Transverse colon (tissue), 4 donors: ENCODE measurements around the gene XRCC4. TPM values are rescaled to one million over a fixed set of nuclear protein-coding genes. Genes with fewer than 3 reads are reported as not detected.

Experiments
- DNase-seq: peaks from one replicate; pipeline ENCODE4 v3.0.0-alpha.2; 2019
- H3K27ac ChIP-seq, 4 donors: fragments of 200-600 bp; sonication (generic); 2 replicates each; pipeline ENCODE4 v1.5.1; 2016 to 2018; ENCODE audit warnings: inconsistent platforms in 4 of 4
- H3K27me3 ChIP-seq: fragments of 200-600 bp; sonication (generic); 2 replicates; pipeline ENCODE4 v1.5.1; 2017; ENCODE audit warnings: inconsistent platforms
- H3K36me3 ChIP-seq, 4 donors: fragments of 200-600 bp; sonication (generic); 2 replicates each; pipeline ENCODE4 v1.5.1; 2017 to 2019; ENCODE audit warnings: inconsistent platforms in 4 of 4
- H3K4me1 ChIP-seq, 4 donors: fragments of 200-600 bp; sonication (generic); 2 replicates each; pipeline ENCODE4 v1.5.1; 2017 to 2020; ENCODE audit warnings: inconsistent platforms in 4 of 4
- H3K4me3 ChIP-seq, 4 donors: fragments of 200-600 bp; sonication (generic); 1 replicate in 1 of 4; 2 replicates in 3 of 4; pipeline versions ENCODE4 v1.5.1 to v1.6.1; 2017 to 2019; ENCODE audit warnings: inconsistent platforms in 4 of 4
- H3K9me3 ChIP-seq, 2 donors: fragments of 200-600 bp; sonication (generic); 2 replicates each; pipeline ENCODE4 v1.5.1; 2017 to 2019; ENCODE audit warnings: inconsistent platforms in 2 of 2
- EP300 ChIP-seq: sonication (generic); formaldehyde crosslinking; IDR thresholded peaks from one replicate; pipeline ENCODE4 v1.6.1; 2017; ENCODE audit warnings: antibody characterized with exemption, low read depth
- POLR2A ChIP-seq: fragments of 450-650 bp; IDR thresholded peaks from one replicate; pipeline ENCODE4 v1.6.1; 2016; ENCODE audit warnings: antibody characterized with exemption, mild to moderate bottlenecking, moderate library complexity
- POLR2AphosphoS5 ChIP-seq, 3 donors: sonication (generic); formaldehyde crosslinking; IDR thresholded peaks; one replicate each; pipeline ENCODE4 v1.6.1; 2016; ENCODE audit warnings: antibody characterized with exemption in 3 of 3
- WGBS, 2 donors: methylation state at CpG; one replicate each; pipeline ENCODE4 v1.1.5; 2018; ENCODE audit warnings: low coverage in 1 of 2; 5-methylcytosine and 5-hydroxymethylcytosine counted together
- in situ Hi-C, 4 donors: fragments of 200-750 bp; cut with MboI; loops; one replicate each; pipeline versions ENCODE4 v1.15.0 to v1.15.1; 2017; ENCODE audit warnings: low sequenced_read_pairs in 3 of 4, low pct_ligation_motif_present in 1 of 4, low pct_unique_long_range_greater_than_20kb in 1 of 4
- intact Hi-C: fragments of 100-400 bp; cut with DNase I; formaldehyde crosslinking; loops from one replicate; pipeline ENCODE4 v1.15.1; 2023; ENCODE audit warnings: low total_unique reads
- total RNA-seq, 4 donors: library from RNA; depleted of rRNA; stranded (reverse); fragments of >200 nt; gene quantifications; one replicate each; pipeline ENCODE4 v1.1.0, GENCODE V29; 2016
- TF ChIP-seq, protein P1 (sequence below), 5 experiments: fragments of 200-600 bp in 3 of 5; fragments of 450-650 bp in 2 of 5; sonication (generic) in 3 of 5; IDR thresholded peaks; 1 replicate in 2 of 5; 2 replicates in 3 of 5; pipeline ENCODE4 v1.5.1; 2016 to 2017; ENCODE audit warnings: antibody characterized with exemption in 5 of 5, inconsistent platforms in 3 of 5, mild to moderate bottlenecking in 2 of 5, moderate library complexity in 1 of 5

XRCC4 gene
- total RNA-seq, 4 donors from 2014 or later = 0.60 to 8.1 (median 7.3) TPM; not detected in 1

DNA sequence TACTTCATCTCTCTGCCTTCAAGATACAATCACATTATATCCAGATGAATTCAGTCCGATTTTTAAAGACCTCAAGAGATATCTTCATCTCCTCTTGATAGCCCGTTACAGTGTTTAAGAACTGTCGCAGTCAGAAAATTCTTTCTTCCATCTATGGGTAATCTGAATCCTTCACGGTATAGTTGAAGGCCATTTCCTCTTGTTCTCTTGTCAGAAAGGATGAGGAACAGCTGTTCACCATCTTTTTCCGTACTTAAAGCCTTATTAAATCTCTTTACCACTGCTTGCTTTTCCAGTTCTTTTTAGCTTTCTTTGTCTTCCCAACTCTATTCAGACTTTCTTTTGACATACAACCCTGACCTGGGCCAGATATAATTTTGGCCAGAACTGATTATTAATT lies 121.8 kb downstream of the XRCC4 start:
- H3K27me3 ChIP-seq = no peaks in the 10 kb centered on the region
- no peaks in the 10 kb centered on the region for H3K9me3 ChIP-seq
- no peak overlapping the region for H3K27ac ChIP-seq
- in situ Hi-C loops (no loop called here), intact Hi-C loops (no loop called here)
- no peak overlapping the region for H3K4me3 ChIP-seq
- no peaks in the 10 kb centered on the region for H3K4me1 ChIP-seq
- DNase-seq = no peak
- WGBS, 2 donors = 75 to 76% methylated on average over 5 of the region's 5 CpGs
- no peak for TF ChIP-seq EP300
- no peaks in the 10 kb centered on the region for H3K36me3 ChIP-seq

DNA sequence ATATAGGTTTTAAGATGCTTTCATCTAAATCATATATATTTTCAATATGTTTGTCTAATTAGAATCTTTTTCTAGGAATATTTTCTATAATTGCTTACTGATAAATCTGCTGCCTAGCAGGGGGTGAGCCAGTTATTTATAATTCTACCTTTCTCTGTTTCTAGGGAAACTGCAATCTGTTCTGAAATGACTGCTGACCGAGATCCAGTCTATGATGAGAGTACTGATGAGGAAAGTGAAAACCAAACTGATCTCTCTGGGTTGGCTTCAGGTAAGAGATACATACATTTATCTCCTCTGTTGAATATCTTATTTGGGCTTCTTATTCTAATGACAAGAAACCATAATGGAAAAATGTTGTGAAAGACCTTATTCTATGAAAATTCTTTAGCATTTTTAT lies 127.3 kb downstream of the XRCC4 start:
- WGBS, 2 donors = 73 to 89% methylated on average over 1 of the region's 1 CpG
- H3K27ac ChIP-seq = no peak overlapping the region
- no peaks in the 10 kb centered on the region for H3K9me3 ChIP-seq
- H3K36me3 ChIP-seq = no peaks in the 10 kb centered on the region
- H3K27me3 ChIP-seq = no peaks in the 10 kb centered on the region
- no peak overlapping the region for H3K4me3 ChIP-seq
- in situ Hi-C loops (no loop called here), intact Hi-C loops (no loop called here)
- TF ChIP-seq POLR2AphosphoS5 (IDR thresholded peaks at IDR 0.05) (no peak), EP300 (no peak), POLR2A (no peak)
- TF ChIP-seq, protein P1, sequence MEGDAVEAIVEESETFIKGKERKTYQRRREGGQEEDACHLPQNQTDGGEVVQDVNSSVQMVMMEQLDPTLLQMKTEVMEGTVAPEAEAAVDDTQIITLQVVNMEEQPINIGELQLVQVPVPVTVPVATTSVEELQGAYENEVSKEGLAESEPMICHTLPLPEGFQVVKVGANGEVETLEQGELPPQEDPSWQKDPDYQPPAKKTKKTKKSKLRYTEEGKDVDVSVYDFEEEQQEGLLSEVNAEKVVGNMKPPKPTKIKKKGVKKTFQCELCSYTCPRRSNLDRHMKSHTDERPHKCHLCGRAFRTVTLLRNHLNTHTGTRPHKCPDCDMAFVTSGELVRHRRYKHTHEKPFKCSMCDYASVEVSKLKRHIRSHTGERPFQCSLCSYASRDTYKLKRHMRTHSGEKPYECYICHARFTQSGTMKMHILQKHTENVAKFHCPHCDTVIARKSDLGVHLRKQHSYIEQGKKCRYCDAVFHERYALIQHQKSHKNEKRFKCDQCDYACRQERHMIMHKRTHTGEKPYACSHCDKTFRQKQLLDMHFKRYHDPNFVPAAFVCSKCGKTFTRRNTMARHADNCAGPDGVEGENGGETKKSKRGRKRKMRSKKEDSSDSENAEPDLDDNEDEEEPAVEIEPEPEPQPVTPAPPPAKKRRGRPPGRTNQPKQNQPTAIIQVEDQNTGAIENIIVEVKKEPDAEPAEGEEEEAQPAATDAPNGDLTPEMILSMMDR (IDR thresholded peaks at IDR 0.05) = no peak
- no peaks in the 10 kb centered on the region for H3K4me1 ChIP-seq
- DNase-seq = no peak

DNA sequence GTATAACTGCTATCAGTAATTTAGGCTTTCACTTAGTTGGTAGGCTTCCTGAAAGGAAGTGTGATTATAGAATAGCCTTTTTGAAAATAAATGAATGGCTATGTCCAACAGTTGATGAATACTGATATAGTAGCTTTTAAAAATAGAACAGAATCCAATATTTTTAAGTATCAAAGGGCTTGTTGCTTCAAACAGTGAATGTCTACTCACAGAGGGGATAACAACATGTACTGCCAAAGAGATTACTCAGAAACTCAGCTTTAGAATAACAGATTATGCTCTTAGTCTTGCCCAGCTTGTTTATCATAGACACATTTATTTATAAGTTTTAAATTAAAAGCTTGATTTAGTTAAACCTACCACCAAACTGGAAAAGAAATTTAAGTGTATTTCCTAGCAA lies 132.6 kb downstream of the XRCC4 start:
- in situ Hi-C loops = no loop called here
- H3K4me1 ChIP-seq = no peaks in the 10 kb centered on the region
- H3K9me3 ChIP-seq = no peaks in the 10 kb centered on the region
- TF ChIP-seq POLR2A (no peak), POLR2AphosphoS5 (IDR thresholded peaks at IDR 0.05) (no peak), EP300 (no peak)
- TF ChIP-seq, protein P1 (IDR thresholded peaks at IDR 0.05) = no peak
- no peak for DNase-seq
- no peak overlapping the region for H3K4me3 ChIP-seq
- H3K27me3 ChIP-seq = no peaks in the 10 kb centered on the region
- H3K27ac ChIP-seq = no peak overlapping the region
- no peaks in the 10 kb centered on the region for H3K36me3 ChIP-seq
- intact Hi-C loops = no loop called here

DNA sequence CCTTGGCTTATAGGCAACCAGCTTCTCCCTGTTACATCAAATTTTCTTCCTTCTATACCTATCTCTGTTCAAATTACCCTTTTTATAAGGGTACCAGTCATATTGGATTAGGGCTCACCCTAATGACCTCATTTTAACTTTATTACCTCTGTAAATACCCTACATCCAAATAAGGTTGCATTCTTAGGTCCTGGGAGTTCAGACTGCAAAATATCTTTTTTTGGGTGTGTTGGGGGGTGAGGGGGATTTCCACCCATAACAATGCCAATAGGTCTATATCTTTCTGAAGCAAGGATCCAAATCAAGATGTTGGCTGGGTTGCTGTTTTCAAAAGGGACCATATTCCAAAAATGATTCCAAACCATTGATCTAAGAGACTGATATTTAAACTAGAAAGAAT lies 141.7 kb downstream of the XRCC4 start:
- intact Hi-C loops (no loop called here), in situ Hi-C loops (no loop called here)
- Histone ChIP-seq H3K27me3 (no peaks in the 10 kb centered on the region), H3K4me1 (no peaks in the 10 kb centered on the region), H3K9me3 (no peaks in the 10 kb centered on the region), H3K4me3 (no peak overlapping the region), H3K36me3 (no peaks in the 10 kb centered on the region), H3K27ac (no peak overlapping the region)
- no peak for TF ChIP-seq POLR2AphosphoS5 (IDR thresholded peaks at IDR 0.05)
- DNase-seq = no peak

DNA sequence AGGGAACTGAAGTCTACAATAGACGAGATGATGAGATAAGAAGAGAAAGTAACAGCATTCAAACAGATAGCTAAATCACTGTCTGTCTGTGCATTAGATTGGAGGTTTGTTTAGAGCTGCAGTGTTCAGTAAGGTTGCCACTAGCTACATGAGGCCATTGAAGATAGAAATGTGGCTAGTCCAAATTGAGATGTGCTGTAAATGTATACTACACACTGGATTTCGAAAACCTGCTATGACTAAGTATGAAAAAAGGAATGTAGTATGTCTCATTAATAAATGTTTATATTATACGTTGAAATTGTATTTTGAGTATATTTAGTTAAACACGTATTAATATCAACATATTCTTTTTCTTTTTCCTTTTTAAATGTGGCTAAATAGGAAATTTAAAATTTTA lies 142.1 kb downstream of the XRCC4 start:
- in situ Hi-C loops = no loop called here
- TF ChIP-seq POLR2A (no peak), POLR2AphosphoS5 (IDR thresholded peaks at IDR 0.05) (no peak), EP300 (no peak)
- TF ChIP-seq, protein P1 (IDR thresholded peaks at IDR 0.05) = no peak
- no peaks in the 10 kb centered on the region for H3K9me3 ChIP-seq

More for the DNA sequence above, 142.1 kb downstream of the XRCC4 start:
- intact Hi-C loops = no loop called here
- H3K4me3 ChIP-seq = no peak overlapping the region
- no peaks in the 10 kb centered on the region for H3K4me1 ChIP-seq
- DNase-seq = no peak
- no peak overlapping the region for H3K27ac ChIP-seq
- 61 to 66% methylated on average over 4 of the region's 4 CpGs for WGBS, 2 donors
- no peaks in the 10 kb centered on the region for H3K36me3 ChIP-seq
- H3K27me3 ChIP-seq = no peaks in the 10 kb centered on the region
